Neural cell (in vitro differentiated cells): ENCODE measurements around the gene ZNF521.

Experiments used
- EZH2 ChIP-seq: fragments of 200-600, 300-800 bp; shearing (Covaris generic), sonication (generic); IDR thresholded peaks from 2 replicates; pipeline ENCODE4 v1.6.1; 2014; ENCODE audit warnings: antibody characterized with exemption, low read length, borderline replicate concordance, mild to moderate bottlenecking; ENCODE audit not compliant: insufficient read depth, poor library complexity, severe bottlenecking
- TF ChIP-seq, protein P1 (sequence below): fragments of 450-650 bp; IDR thresholded peaks from 2 replicates; pipeline ENCODE4 v1.5.1; 2014; ENCODE audit warnings: antibody characterized with exemption, mild to moderate bottlenecking, moderate library complexity; ENCODE audit not compliant: poor library complexity, severe bottlenecking

DNA sequence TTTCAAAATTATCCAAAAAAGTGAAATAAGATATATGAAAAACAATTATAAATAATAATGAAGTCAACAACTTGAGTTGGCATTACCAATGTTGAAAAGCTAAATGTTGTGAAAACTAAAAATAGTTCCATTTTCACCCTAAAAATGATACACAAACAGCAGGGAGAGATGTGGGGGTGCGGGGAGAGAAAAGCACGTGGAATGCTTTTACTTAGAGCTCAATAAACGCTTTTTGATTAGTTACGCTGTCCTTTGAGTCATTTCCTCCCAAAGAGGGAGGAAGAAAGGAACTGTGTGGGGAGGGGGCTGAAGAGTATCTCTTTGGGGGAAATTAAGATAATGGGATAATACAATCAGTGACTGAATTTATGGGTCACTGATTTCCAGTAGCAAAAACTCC is 29.2 kb downstream of the ZNF521 start:
- TF ChIP-seq, protein P1, sequence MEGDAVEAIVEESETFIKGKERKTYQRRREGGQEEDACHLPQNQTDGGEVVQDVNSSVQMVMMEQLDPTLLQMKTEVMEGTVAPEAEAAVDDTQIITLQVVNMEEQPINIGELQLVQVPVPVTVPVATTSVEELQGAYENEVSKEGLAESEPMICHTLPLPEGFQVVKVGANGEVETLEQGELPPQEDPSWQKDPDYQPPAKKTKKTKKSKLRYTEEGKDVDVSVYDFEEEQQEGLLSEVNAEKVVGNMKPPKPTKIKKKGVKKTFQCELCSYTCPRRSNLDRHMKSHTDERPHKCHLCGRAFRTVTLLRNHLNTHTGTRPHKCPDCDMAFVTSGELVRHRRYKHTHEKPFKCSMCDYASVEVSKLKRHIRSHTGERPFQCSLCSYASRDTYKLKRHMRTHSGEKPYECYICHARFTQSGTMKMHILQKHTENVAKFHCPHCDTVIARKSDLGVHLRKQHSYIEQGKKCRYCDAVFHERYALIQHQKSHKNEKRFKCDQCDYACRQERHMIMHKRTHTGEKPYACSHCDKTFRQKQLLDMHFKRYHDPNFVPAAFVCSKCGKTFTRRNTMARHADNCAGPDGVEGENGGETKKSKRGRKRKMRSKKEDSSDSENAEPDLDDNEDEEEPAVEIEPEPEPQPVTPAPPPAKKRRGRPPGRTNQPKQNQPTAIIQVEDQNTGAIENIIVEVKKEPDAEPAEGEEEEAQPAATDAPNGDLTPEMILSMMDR = no peak
- TF ChIP-seq EZH2 = no peak
